Measurements from ENCODE around the gene GDPD1. TPM values are rescaled to one million over a fixed set of nuclear protein-coding genes. Genes with fewer than 3 reads are reported as not detected.
"Not testable (repeated sequence)": the region's sequence is repeated elsewhere in the genome, so short reads cannot be mapped to it uniquely, and the experiment has no call there.

The GDPD1 gene
- total RNA-seq, 1 donor from 2014 or later = 2.7 TPM

- no peak overlapping the region for H3K27ac Mint-ChIP-seq
- H3K4me1 Mint-ChIP-seq (ENCODE audit: low read depth) = no peaks in the 10 kb centered on the region
- H3K27me3 Mint-ChIP-seq (ENCODE audit: insufficient read depth) = peaks cover 3% of the 10 kb centered on the region
- H3K4me3 Mint-ChIP-seq = no peak overlapping the region
- no peaks in the 10 kb centered on the region for H3K36me3 Mint-ChIP-seq (ENCODE audit: low read depth)
- H3K9me3 Mint-ChIP-seq = no peaks in the 10 kb centered on the region
- no peak for DNase-seq (ENCODE audit: low spot score)
- intact Hi-C loops (cut with micrococcal nuclease) = no loop called here
Observed at GRCh38 chr17:59304811-59305210, 84.5 kb downstream of the GDPD1 start.

- Mint-ChIP-seq H3K4me3 (no peak overlapping the region), H3K27ac (no peak overlapping the region), H3K36me3 (ENCODE audit: low read depth) (no peaks in the 10 kb centered on the region), H3K4me1 (ENCODE audit: low read depth) (peaks cover 8% of the 10 kb centered on the region), H3K27me3 (ENCODE audit: insufficient read depth) (no peaks in the 10 kb centered on the region), H3K9me3 (no peaks in the 10 kb centered on the region)
- intact Hi-C loops (cut with micrococcal nuclease) = loop anchor here (2.0 to 10.0 kb wide), 5 partner anchors 50 to 727 kb away; no protein-coding TSS in a partner anchor
- DNase-seq (ENCODE audit: low spot score) = no peak
Observed at GRCh38 chr17:59310263-59310920, 90.1 kb downstream of the GDPD1 start.

- peaks cover 8% of the 10 kb centered on the region for H3K4me1 Mint-ChIP-seq (ENCODE audit: low read depth)
- no peaks in the 10 kb centered on the region for H3K9me3 Mint-ChIP-seq
- H3K27ac Mint-ChIP-seq = no peak overlapping the region
- intact Hi-C loops (cut with micrococcal nuclease) = loop anchor here (1.0 to 10.0 kb wide), 8 partner anchors 50 to 726 kb away; no protein-coding TSS in a partner anchor
- DNase-seq (ENCODE audit: low spot score) = peak; percentile 40
- no peak overlapping the region for H3K4me3 Mint-ChIP-seq
- no peaks in the 10 kb centered on the region for H3K36me3 Mint-ChIP-seq (ENCODE audit: low read depth)
- no peaks in the 10 kb centered on the region for H3K27me3 Mint-ChIP-seq (ENCODE audit: insufficient read depth)
Observed at GRCh38 chr17:59311051-59311468, 90.7 kb downstream of the GDPD1 start.

GRCh38 chr17:59311521-59311920, 91.2 kb downstream of the GDPD1 start:
- H3K4me3 Mint-ChIP-seq; H3K4me1 Mint-ChIP-seq (ENCODE audit: low read depth); H3K27me3 Mint-ChIP-seq (ENCODE audit: insufficient read depth); H3K27ac Mint-ChIP-seq; H3K9me3 Mint-ChIP-seq; H3K36me3 Mint-ChIP-seq (ENCODE audit: low read depth); DNase-seq (ENCODE audit: low spot score): not testable (repeated sequence)
- intact Hi-C loops (cut with micrococcal nuclease) = loop anchor here (1.0 to 10.0 kb wide), 8 partner anchors 49 to 726 kb away; no protein-coding TSS in a partner anchor

- intact Hi-C loops (cut with micrococcal nuclease) = loop anchor here (10.0 kb wide), 1 partner anchor 329 kb away; no protein-coding TSS in a partner anchor
- Mint-ChIP-seq H3K4me3 (no peak overlapping the region), H3K27ac (no peak overlapping the region), H3K4me1 (ENCODE audit: low read depth) (peaks cover 5% of the 10 kb centered on the region), H3K27me3 (ENCODE audit: insufficient read depth) (no peaks in the 10 kb centered on the region), H3K36me3 (ENCODE audit: low read depth) (no peaks in the 10 kb centered on the region), H3K9me3 (no peaks in the 10 kb centered on the region)
- DNase-seq (ENCODE audit: low spot score) = no peak
Observed at GRCh38 chr17:59315866-59316265, 95.6 kb downstream of the GDPD1 start.

Other genes starting within 250 kb of the GDPD1 start
- gene TRIM37, start 113.6 kb upstream of the GDPD1 start, total RNA-seq = 27.5 and 27.7 TPM in 2 replicates
- 52.1 and 63.6 TPM in 2 replicates for gene SKA2, start 65.3 kb upstream of the GDPD1 start, total RNA-seq
- 29.4 and 32.7 TPM in 2 replicates for gene PRR11, start 64.8 kb upstream of the GDPD1 start, total RNA-seq
- gene SMG8, start 10.5 kb upstream of the GDPD1 start, total RNA-seq = 25.1 and 26.1 TPM in 2 replicates
- gene YPEL2, start 111.1 kb downstream of the GDPD1 start, total RNA-seq = 7.4 and 7.9 TPM in 2 replicates

All from activated T-helper 1 cell treated with anti-CD3 and anti-CD28 coated beads, Interleukin-12 subunit alpha, Interleukin-12 subunit beta, Interleukin-2, Interleukin-4 antibody, amounts not matched to agents 30 ng/mL and 10 ng/mL and 1 ng/mL, durations not matched to agents 14 hours and 24 hours and 36 hours (primary cell).